Measurements from ENCODE around the gene C11orf21. TPM values are rescaled to one million over a fixed set of nuclear protein-coding genes. Genes with fewer than 3 reads are reported as not detected.
A peak's percentile ranks its signal among the peaks of the same experiment; 100 is the strongest.

Gene C11orf21
- total RNA-seq, 4 donors from 2014 or later: 0.15 to 0.78 (median 0.42) TPM

- H3K4me3 ChIP-seq: no peak overlapping the region
- no peak for TF ChIP-seq POLR2A (IDR thresholded peaks at IDR 0.05)
- no peak for TF ChIP-seq POLR2AphosphoS5 (IDR thresholded peaks at IDR 0.05)
- no peak for TF ChIP-seq EP300 (IDR thresholded peaks at IDR 0.05)
- TF ChIP-seq CTCF (IDR thresholded peaks at IDR 0.05): no peak
- peaks cover 0 to 10% (median 0%) of the 10 kb centered on the region in 3 donors for H3K9me3 ChIP-seq
- WGBS, 2 donors (ENCODE audit: low coverage in 1 of 2): no CpG with 5 or more reads among the region's 34 CpGs
- H3K4me1 ChIP-seq: peaks cover 0 to 54% (median 14%) of the 10 kb centered on the region in 3 donors
- H3K36me3 ChIP-seq: no peaks in the 10 kb centered on the region
- H3K27me3 ChIP-seq: no peaks in the 10 kb centered on the region
- ATAC-seq: no peak
- peak overlapping the region in 2 of 4 donors; percentile 86 to 87 for H3K27ac ChIP-seq
Observed at GRCh38 chr11:2313051-2313951, 11.6 kb upstream of the C11orf21 start.

GRCh38 chr11:2312232-2313042 lies 10.7 kb upstream of the C11orf21 start:
- ATAC-seq: no peak
- peaks cover 0 to 61% (median 15%) of the 10 kb centered on the region in 3 donors for H3K4me1 ChIP-seq
- TF ChIP-seq EP300 (IDR thresholded peaks at IDR 0.05) (no peak), POLR2A (IDR thresholded peaks at IDR 0.05) (no peak), CTCF (IDR thresholded peaks at IDR 0.05) (no peak), POLR2AphosphoS5 (IDR thresholded peaks at IDR 0.05) (peak; percentile 10)

GRCh38 chr11:2311353-2312133 lies 9.8 kb upstream of the C11orf21 start:
- peaks cover 0 to 70% (median 22%) of the 10 kb centered on the region in 3 donors for H3K4me1 ChIP-seq
- H3K9me3 ChIP-seq: no peaks in the 10 kb centered on the region
- no peaks in the 10 kb centered on the region for H3K36me3 ChIP-seq
- H3K4me3 ChIP-seq: no peak overlapping the region
- TF ChIP-seq POLR2A (IDR thresholded peaks at IDR 0.05) (no peak), POLR2AphosphoS5 (IDR thresholded peaks at IDR 0.05) (no peak), EP300 (IDR thresholded peaks at IDR 0.05) (no peak), CTCF (IDR thresholded peaks at IDR 0.05) (no peak)
- H3K27ac ChIP-seq: peak overlapping the region in 3 of 4 donors; percentile 55 to 86 (median 56)
- ATAC-seq: no peak
- 100% methylated on average over 3 of the region's 21 CpGs; no CpG with 5 or more reads in 1 of the 2 donors for WGBS, 2 donors (ENCODE audit: low coverage in 1 of 2)
- H3K27me3 ChIP-seq: no peaks in the 10 kb centered on the region

More at GRCh38 chr11:2312232-2313042, 10.7 kb upstream of the C11orf21 start:
- H3K4me3 ChIP-seq: no peak overlapping the region
- peaks cover 0 to 5% (median 0%) of the 10 kb centered on the region in 3 donors for H3K9me3 ChIP-seq
- H3K36me3 ChIP-seq: no peaks in the 10 kb centered on the region
- WGBS, 2 donors (ENCODE audit: low coverage in 1 of 2): no CpG with 5 or more reads among the region's 22 CpGs
- peak overlapping the region in 3 of 4 donors; percentile 55 to 86 (median 56) for H3K27ac ChIP-seq
- no peaks in the 10 kb centered on the region for H3K27me3 ChIP-seq

GRCh38 chr11:2310786-2311352 lies 9.2 kb upstream of the C11orf21 start:
- no peak overlapping the region for H3K4me3 ChIP-seq
- H3K9me3 ChIP-seq: no peaks in the 10 kb centered on the region
- no peak for TF ChIP-seq POLR2A (IDR thresholded peaks at IDR 0.05)
- no peak for TF ChIP-seq CTCF (IDR thresholded peaks at IDR 0.05)
- no peak for TF ChIP-seq EP300 (IDR thresholded peaks at IDR 0.05)
- no peak for TF ChIP-seq POLR2AphosphoS5 (IDR thresholded peaks at IDR 0.05)
- H3K4me1 ChIP-seq: peaks cover 0 to 71% (median 28%) of the 10 kb centered on the region in 3 donors
- H3K27me3 ChIP-seq: no peaks in the 10 kb centered on the region
- no CpG with 5 or more reads among the region's 16 CpGs for WGBS, 2 donors (ENCODE audit: low coverage in 1 of 2)
- peak overlapping the region in 1 of 4 donors; percentile 86 for H3K27ac ChIP-seq
- no peaks in the 10 kb centered on the region for H3K36me3 ChIP-seq
- ATAC-seq: no peak
